HCT116 (cell line): ENCODE measurements around the gene DTX1. TPM values are rescaled to one million over a fixed set of nuclear protein-coding genes. Genes with fewer than 3 reads are reported as not detected.

Experiments
- ATAC-seq: fragments of 200-7000 bp; cut with Tn5 transposase; 2 replicates; pipeline ENCODE4 v1.9.1; 2020; ENCODE audit warnings: mild to moderate bottlenecking, moderate library complexity
- BruUV-seq: library from RNA; stranded (reverse); fragments of 400-500 nt; replicated peaks from 2 replicates; lab custom pipeline; 2021; lab: Mats Ljungman, UMichigan
- CTCF ChIA-PET: fragments of 300-600 bp; sonication (Branson Sonifier 250); formaldehyde crosslinking; loops from one replicate; lab custom pipeline; 2021; ENCODE audit warnings: antibody characterized with exemption; lab: Charles Lee
- POLR2A ChIA-PET: fragments of 300-600, 350-600 bp; sonication (Branson Sonifier 250); formaldehyde crosslinking; loops from one replicate; lab custom pipeline; 2021; ENCODE audit warnings: antibody characterized with exemption; lab: Charles Lee
- RAD21 ChIA-PET, 2 experiments: fragments of 300-600 bp; sonication (Branson Sonifier 250); formaldehyde crosslinking; loops; one replicate each; lab custom pipeline; 2023; ENCODE audit warnings: low total read pairs in 2 of 2; ENCODE audit not compliant: uncharacterized antibody in 2 of 2, unreplicated experiment in 2 of 2, low non-redundant PET in 1 of 2; lab: Charles Lee
- DNase-seq: peaks from one replicate; pipeline ENCODE4 v3.0.0-alpha.2; 2010; ENCODE audit warnings: low read depth, low spot score
- H2AFZ ChIP-seq: fragments of 200-600 bp; shearing (Covaris generic), sonication (generic); 2 replicates; pipeline ENCODE4 v1.6.1; 2017; ENCODE audit warnings: low read depth, mixed run types, mixed read lengths, antibody characterized with exemption, low read length; ENCODE audit not compliant: poor library complexity, severe bottlenecking
- H3K27ac ChIP-seq: 2 replicates; pipeline ENCODE4 v1.5.1; 2012; ENCODE audit warnings: low read depth, low read length
- H3K27me3 ChIP-seq: fragments of 200-600 bp; sonication (generic); 2 replicates; pipeline ENCODE4 v1.6.1; 2016; ENCODE audit warnings: mixed run types, low read length, mixed read lengths; ENCODE audit not compliant: insufficient read depth
- H3K36me3 ChIP-seq, 2 experiments: fragments of 200-500 bp in 1 of 2; fragments of 200-600 bp in 1 of 2; sonication (Bioruptor generic) in 1 of 2; sonication (generic) in 1 of 2; 2 replicates each; pipeline versions ENCODE4 v1.5.1 to v1.6.1; 2014 to 2016; ENCODE audit warnings: low read length in 2 of 2, inconsistent platforms in 1 of 2, mixed read lengths in 1 of 2, mixed run types in 1 of 2; ENCODE audit not compliant: insufficient read depth in 2 of 2, control insufficient read depth in 1 of 2
- H3K4me1 ChIP-seq, 2 experiments: fragments of 200-600 bp in 1 of 2; sonication (generic) in 1 of 2; 2 replicates each; pipeline versions ENCODE4 v1.5.1 to v1.6.1; 2012 to 2017; ENCODE audit warnings: low read length in 2 of 2, inconsistent platforms in 1 of 2, mild to moderate bottlenecking in 1 of 2, mixed read lengths in 1 of 2, mixed run types in 1 of 2, moderate library complexity in 1 of 2; ENCODE audit not compliant: insufficient read depth in 2 of 2, control insufficient read depth in 1 of 2
- H3K4me2 ChIP-seq: fragments of 200-600 bp; sonication (generic); 2 replicates; pipeline ENCODE4 v1.6.1; 2017; ENCODE audit warnings: mixed run types, low read length, mixed read lengths
- H3K4me3 ChIP-seq, 2 experiments: fragments of 200-600 bp in 1 of 2; sonication (generic) in 1 of 2; replicated peaks in 1 of 2; 2 replicates each; pipeline ENCODE4 v1.5.1; 2011 to 2016; ENCODE audit warnings: low read length in 2 of 2, control low read depth in 1 of 2, low read depth in 1 of 2, mild to moderate bottlenecking in 1 of 2, mixed read lengths in 1 of 2, mixed run types in 1 of 2
- H3K79me2 ChIP-seq: fragments of 200-600 bp; sonication (generic); 2 replicates; pipeline ENCODE4 v1.6.1; 2017; ENCODE audit warnings: mild to moderate bottlenecking, mixed run types, low read length, moderate library complexity, mixed read lengths; ENCODE audit not compliant: insufficient read depth
- H3K9ac ChIP-seq: fragments of 200-600 bp; sonication (generic); 2 replicates; pipeline ENCODE4 v1.6.1; 2016; ENCODE audit warnings: low read length, mixed read lengths
- H3K9me2 ChIP-seq: fragments of 200-600 bp; sonication (generic), shearing (Covaris generic); 2 replicates; pipeline ENCODE4 v1.6.1; 2017; ENCODE audit warnings: mixed run types, mild to moderate bottlenecking, moderate library complexity; ENCODE audit not compliant: insufficient read depth
- H3K9me3 ChIP-seq, 2 experiments: fragments of 200-500 bp in 1 of 2; fragments of 200-600 bp in 1 of 2; sonication (Bioruptor generic) in 1 of 2; sonication (generic) in 1 of 2; 2 replicates each; pipeline ENCODE4 v1.6.1; 2014 to 2017; ENCODE audit warnings: low read length in 2 of 2, mixed read lengths in 2 of 2, inconsistent platforms in 1 of 2, low read depth in 1 of 2, mild to moderate bottlenecking in 1 of 2, mixed run types in 1 of 2, moderate library complexity in 1 of 2; ENCODE audit not compliant: control insufficient read depth in 1 of 2, insufficient read depth in 1 of 2
- H4K20me1 ChIP-seq: fragments of 200-600 bp; sonication (generic), shearing (Covaris generic); 2 replicates; pipeline ENCODE4 v1.6.1; 2017; ENCODE audit warnings: mixed run types, mild to moderate bottlenecking, moderate library complexity; ENCODE audit not compliant: insufficient read depth
- ATF3 ChIP-seq: IDR thresholded peaks from 2 replicates; pipeline ENCODE4 v1.6.1; 2012
- EZH2 ChIP-seq: fragments of 200-600 bp; sonication (generic); IDR thresholded peaks from 2 replicates; pipeline ENCODE4 v1.6.1; 2017; ENCODE audit warnings: antibody characterized with exemption, mixed run types
- JUND ChIP-seq: IDR thresholded peaks from 2 replicates; pipeline ENCODE4 v1.6.1; 2012
- POLR2A ChIP-seq: IDR thresholded peaks from 2 replicates; pipeline ENCODE4 v1.7.0; 2011; ENCODE audit warnings: borderline replicate concordance; ENCODE audit not compliant: insufficient read depth, insufficient read length; ENCODE audit errors: extremely low read depth
- POLR2AphosphoS5 ChIP-seq: IDR thresholded peaks from 2 replicates; pipeline ENCODE4 v1.6.1; 2011; ENCODE audit warnings: mild to moderate bottlenecking, low read depth, low read length, moderate library complexity
- RAD21 ChIP-seq: IDR thresholded peaks from 2 replicates; pipeline ENCODE4 v1.6.1; 2012; ENCODE audit warnings: low read depth, mild to moderate bottlenecking
- TCF7L2 ChIP-seq: IDR thresholded peaks from 2 replicates; pipeline ENCODE4 v1.7.0; 2011; ENCODE audit warnings: borderline replicate concordance, inconsistent platforms; ENCODE audit not compliant: insufficient read depth, insufficient read length; ENCODE audit errors: extremely low read depth
- intact Hi-C: fragments of 100-400 bp; cut with micrococcal nuclease; formaldehyde crosslinking; loops from 2 replicates; pipeline ENCODE4 v1.10.0; 2022
- total RNA-seq: library from RNA; stranded (reverse); gene quantifications from one replicate; pipeline ENCODE4 v1.2.1, GENCODE V29; 2021; ENCODE audit not compliant: unreplicated experiment
- TF ChIP-seq, protein P1 (sequence below): IDR thresholded peaks from 2 replicates; pipeline ENCODE4 v1.6.1; 2011; ENCODE audit warnings: mild to moderate bottlenecking, low read length, moderate library complexity; ENCODE audit not compliant: insufficient replicate concordance; ENCODE audit errors: extremely low read depth

DTX1 gene
- total RNA-seq, 1 experiment from 2014 or later = not detected

- Histone ChIP-seq H3K4me2 (no peak overlapping the region), H3K79me2 (no peaks in the 10 kb centered on the region), H3K36me3 (no peaks in the 10 kb centered on the region), H3K9ac (no peak overlapping the region), H3K27ac (no peak overlapping the region), H4K20me1 (no peaks in the 10 kb centered on the region), H3K9me3 (no peaks in the 10 kb centered on the region), H2AFZ (no peak overlapping the region), H3K9me2 (no peaks in the 10 kb centered on the region), H3K27me3 (no peaks in the 10 kb centered on the region), H3K4me3 (no peak overlapping the region), H3K4me1 (no peaks in the 10 kb centered on the region)
- ChIA-PET CTCF (interaction anchor here (0.6 kb wide), 1 partner anchor 124 kb away, joined by 3 read pairs; no protein-coding TSS in a partner anchor), POLR2A (no interaction called here), RAD21 (no interaction called here)
- intact Hi-C loops = no loop called here
- no peak for DNase-seq
- TF ChIP-seq POLR2A (no peak), ATF3 (no peak), JUND (no peak), RAD21 (no peak), TCF7L2 (no peak)
- ATAC-seq = no peak
- BruUV-seq = no TSS peak
Measured at GRCh38 chr12:113073586-113073985, 17.1 kb downstream of the DTX1 start.

DNA sequence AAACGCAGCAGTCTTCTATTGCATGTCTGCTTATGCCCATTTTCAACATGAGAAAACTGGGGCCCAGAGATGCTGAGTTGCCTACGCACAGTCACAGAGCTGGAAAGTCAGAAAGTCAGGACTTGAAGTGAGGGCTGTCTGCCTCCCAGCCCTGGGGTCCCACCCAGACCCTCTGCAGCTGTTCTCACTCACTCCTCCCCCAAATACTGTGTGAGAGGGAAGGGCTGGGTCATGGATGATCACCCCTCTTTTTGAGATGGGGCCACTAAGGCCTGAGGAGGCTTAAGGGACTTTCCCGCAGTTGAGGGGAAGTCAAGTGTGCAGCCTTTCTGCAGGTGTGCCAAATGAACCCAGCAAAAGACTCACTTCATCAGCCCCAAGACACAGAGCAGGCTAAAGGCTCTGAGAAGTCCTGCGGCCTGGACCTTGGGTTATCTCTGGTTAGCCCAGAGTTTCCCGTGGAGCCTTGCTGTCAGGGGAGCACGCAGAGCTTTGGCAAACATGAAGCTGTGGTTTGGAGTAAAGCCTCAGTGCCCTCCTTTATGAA is 18.7 kb downstream of the DTX1 start:
- Histone ChIP-seq H3K4me2 (no peak overlapping the region), H4K20me1 (no peaks in the 10 kb centered on the region), H2AFZ (no peak overlapping the region), H3K27me3 (no peaks in the 10 kb centered on the region), H3K4me3 (no peak overlapping the region), H3K27ac (no peak overlapping the region), H3K36me3 (no peaks in the 10 kb centered on the region), H3K4me1 (no peaks in the 10 kb centered on the region), H3K9me3 (no peaks in the 10 kb centered on the region), H3K79me2 (no peaks in the 10 kb centered on the region), H3K9me2 (no peaks in the 10 kb centered on the region), H3K9ac (no peak overlapping the region)
- intact Hi-C loops = no loop called here
- ATAC-seq (no peak), DNase-seq (no peak)
- BruUV-seq = no TSS peak
- RAD21 ChIA-PET = no interaction called here
- POLR2A ChIA-PET = no interaction called here
- CTCF ChIA-PET = no interaction called here
- TF ChIP-seq EZH2 = no peak
- TF ChIP-seq, protein P1, sequence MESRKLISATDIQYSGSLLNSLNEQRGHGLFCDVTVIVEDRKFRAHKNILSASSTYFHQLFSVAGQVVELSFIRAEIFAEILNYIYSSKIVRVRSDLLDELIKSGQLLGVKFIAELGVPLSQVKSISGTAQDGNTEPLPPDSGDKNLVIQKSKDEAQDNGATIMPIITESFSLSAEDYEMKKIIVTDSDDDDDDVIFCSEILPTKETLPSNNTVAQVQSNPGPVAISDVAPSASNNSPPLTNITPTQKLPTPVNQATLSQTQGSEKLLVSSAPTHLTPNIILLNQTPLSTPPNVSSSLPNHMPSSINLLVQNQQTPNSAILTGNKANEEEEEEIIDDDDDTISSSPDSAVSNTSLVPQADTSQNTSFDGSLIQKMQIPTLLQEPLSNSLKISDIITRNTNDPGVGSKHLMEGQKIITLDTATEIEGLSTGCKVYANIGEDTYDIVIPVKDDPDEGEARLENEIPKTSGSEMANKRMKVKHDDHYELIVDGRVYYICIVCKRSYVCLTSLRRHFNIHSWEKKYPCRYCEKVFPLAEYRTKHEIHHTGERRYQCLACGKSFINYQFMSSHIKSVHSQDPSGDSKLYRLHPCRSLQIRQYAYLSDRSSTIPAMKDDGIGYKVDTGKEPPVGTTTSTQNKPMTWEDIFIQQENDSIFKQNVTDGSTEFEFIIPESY = no peak
- no peak for TF ChIP-seq POLR2AphosphoS5
- TF ChIP-seq, all 23 proteins: peak for 0
